GM12878 (cell line): Measurements from ENCODE around the gene IFNL1. TPM values are rescaled to one million over a fixed set of nuclear protein-coding genes. Genes with fewer than 3 reads are reported as not detected.

Experiments
- ATAC-seq: fragments of 200-7000 bp; cut with Tn5 transposase; 3 replicates; pipeline ENCODE4 v1.9.1; 2020; ENCODE audit warnings: mild to moderate bottlenecking, moderate library complexity
- BruUV-seq: library from RNA; stranded (reverse); fragments of 400-500 nt; replicated peaks from 2 replicates; lab custom pipeline; 2021; lab: Mats Ljungman, UMichigan
- CTCF ChIA-PET: fragments of 300-600 bp; sonication (Branson Sonifier 250); formaldehyde crosslinking; extraction: SDS; loops from one replicate; lab custom pipeline; 2021; ENCODE audit warnings: inconsistent platforms; lab: Yijun Ruan, JAX
- POLR2A ChIA-PET: fragments of 350-600 bp; formaldehyde crosslinking; extraction: SDS; loops from one replicate; lab custom pipeline; 2021; ENCODE audit warnings: inconsistent platforms; lab: Charles Lee
- RAD21 ChIA-PET: fragments of 300-600 bp; sonication (Branson Sonifier 250); formaldehyde crosslinking; loops from one replicate; lab custom pipeline; 2023; ENCODE audit warnings: antibody characterized with exemption; ENCODE audit not compliant: unreplicated experiment; lab: Charles Lee
- SMC1A ChIA-PET: fragments of 300-600 bp; sonication (Branson Sonifier 250); formaldehyde crosslinking; loops from one replicate; lab custom pipeline; 2023; ENCODE audit not compliant: unreplicated experiment, uncharacterized antibody; lab: Charles Lee
- DNase-seq: peaks from one replicate; pipeline ENCODE4 v3.0.0-alpha.2; 2011; ENCODE audit warnings: low read depth, low spot score
- FAIRE-seq: peaks from 3 replicates; lab custom pipeline; 2011; peaks lifted over from hg19 to GRCh38; lab: Jason Lieb, UNC
- H2AFZ ChIP-seq: 2 replicates; pipeline ENCODE4 v1.6.0; 2011; ENCODE audit warnings: low read depth, low read length, control low read depth; ENCODE audit not compliant: control insufficient read depth
- H3K27ac ChIP-seq: 2 replicates; pipeline ENCODE4 v1.5.1; 2011; ENCODE audit warnings: control low read depth; ENCODE audit not compliant: control insufficient read depth, insufficient read depth
- H3K27me3 ChIP-seq, 2 experiments: replicated peaks in 1 of 2; 2 replicates each; pipeline versions ENCODE4 v1.6.0 to v1.6.1; 2011; ENCODE audit warnings: low read length in 1 of 2; ENCODE audit not compliant: control insufficient read depth in 2 of 2, insufficient read depth in 2 of 2
- H3K36me3 ChIP-seq, 2 experiments: 2 replicates each; pipeline ENCODE4 v1.5.1; 2011; ENCODE audit warnings: low read length in 1 of 2; ENCODE audit not compliant: control insufficient read depth in 2 of 2, insufficient read depth in 2 of 2
- H3K4me1 ChIP-seq: 2 replicates; pipeline ENCODE4 v1.6.1; 2011; ENCODE audit warnings: mild to moderate bottlenecking, low read length, moderate library complexity, mixed read lengths; ENCODE audit not compliant: control insufficient read depth, insufficient read depth
- H3K4me2 ChIP-seq: 2 replicates; pipeline ENCODE4 v1.6.0; 2011; ENCODE audit warnings: control low read depth; ENCODE audit not compliant: control insufficient read depth, insufficient read depth
- H3K4me3 ChIP-seq: fragments of 200-600 bp; sonication (generic); 2 replicates; pipeline ENCODE4 v1.5.1; 2016
- H3K79me2 ChIP-seq: 2 replicates; pipeline ENCODE4 v1.6.0; 2011; ENCODE audit warnings: low read length; ENCODE audit not compliant: control insufficient read depth, insufficient read depth
- H3K9ac ChIP-seq: 2 replicates; pipeline ENCODE4 v1.8.0; 2011; ENCODE audit warnings: low read length, control low read depth, mixed read lengths; ENCODE audit not compliant: control insufficient read depth, insufficient read depth
- H3K9me3 ChIP-seq: replicated peaks from 3 replicates; pipeline ENCODE4 v1.5.1; 2011; ENCODE audit warnings: mild to moderate bottlenecking, low read length; ENCODE audit not compliant: control insufficient read depth, insufficient read depth
- H4K20me1 ChIP-seq: 2 replicates; pipeline ENCODE4 v1.6.0; 2011; ENCODE audit not compliant: control insufficient read depth, insufficient read depth
- EP300 ChIP-seq, 2 experiments: fragments of 150-350 bp in 1 of 2; IDR thresholded peaks; 2 replicates each; pipeline ENCODE4 v1.6.1; 2011 to 2012; ENCODE audit warnings: low read depth in 2 of 2, low read length in 2 of 2, borderline replicate concordance in 1 of 2, improper control_type of control experiment in 1 of 2, inconsistent platforms in 1 of 2; ENCODE audit not compliant: control insufficient read depth in 1 of 2
- NR2C2 ChIP-seq: IDR thresholded peaks from 2 replicates; pipeline ENCODE4 v1.6.1; 2011; ENCODE audit warnings: borderline replicate concordance, low read depth; ENCODE audit not compliant: control insufficient read depth, insufficient read length
- WGBS: methylation state at CpG from one replicate; pipeline ENCODE4 v1.1.6; 2016; ENCODE audit warnings: low lambda C conversion rate; ENCODE audit not compliant: insufficient replicate concordance, insufficient coverage; ENCODE audit errors: missing lambda C conversion rate; 5-methylcytosine and 5-hydroxymethylcytosine counted together
- in situ Hi-C: fragments of 300-500 bp; cut with MboI; formaldehyde crosslinking; loops from 9 replicates; pipeline ENCODE4 v1.14.3; 2018; ENCODE audit warnings: mixed read lengths
- intact Hi-C: fragments of 100-400 bp; cut with micrococcal nuclease; formaldehyde crosslinking; loops from one replicate; pipeline ENCODE4 v1.14.2; 2022; ENCODE audit not compliant: unreplicated experiment
- polyA plus RNA-seq, 11 experiments: library from polyadenylated mRNA; depleted of rRNA in 4 of 11; unstranded in 6 of 11; stranded (reverse) in 5 of 11; fragments of >200 nt; fragmentation: Nextera tagmentation in 4 of 11; fragmentation: Illumina TruSeq in 1 of 11; extraction: Ambion mirVana in 4 of 11; extraction: Trizol in 1 of 11; gene quantifications; 1 replicate in 1 of 11; 2 replicates in 10 of 11; pipeline versions ENCODE4 v1.2.1 to v1.2.3, GENCODE V29; 2011 to 2016; ENCODE audit warnings: inconsistent platforms in 2 of 11, missing spikeins in 2 of 11, low read depth in 1 of 11
- total RNA-seq, 4 experiments: library from RNA; depleted of rRNA in 3 of 4; stranded (reverse); fragments of >200 nt in 3 of 4; fragmentation: Illumina TruSeq in 1 of 4; extraction: Trizol in 1 of 4; gene quantifications; 2 replicates each; pipeline versions ENCODE4 v1.2.1 to v1.2.3, GENCODE V29; 2013 to 2021
- TF ChIP-seq, protein P1 (sequence below): IDR thresholded peaks from 2 replicates; pipeline ENCODE4 v1.6.1; 2011; ENCODE audit warnings: low read depth, low read length, improper control_type of control experiment, borderline replicate concordance
- TF ChIP-seq, protein P2 (sequence below): fragments of 450-650 bp; IDR thresholded peaks from 2 replicates; pipeline ENCODE4 v1.6.1; 2017; ENCODE audit warnings: low read depth, mild to moderate bottlenecking, moderate library complexity

The IFNL1 gene
- total and polyA plus RNA-seq, 10 of the 15 experiments (the other 5 are each of a cell fraction or from before 2014, with no cell fraction given): not detected

DNA sequence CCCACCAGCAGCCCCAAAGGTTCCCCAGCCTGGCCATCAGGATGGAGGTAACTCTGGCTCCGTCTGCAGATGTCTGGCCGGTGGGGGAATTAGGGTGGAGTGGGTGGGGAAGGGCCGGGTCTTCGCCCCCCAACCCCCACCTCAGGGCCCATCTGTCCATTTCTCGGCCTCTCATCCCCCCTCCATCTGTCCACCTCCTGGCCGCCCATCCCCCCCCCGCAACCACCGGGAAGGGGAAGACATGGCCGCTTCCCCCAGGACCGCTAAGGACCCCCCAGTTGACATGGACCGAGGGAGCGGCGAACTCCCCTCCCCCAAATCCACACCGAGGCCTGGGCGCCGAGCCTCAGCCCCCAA is 23.7 kb downstream of the IFNL1 start:
- intact Hi-C loops (no loop called here), in situ Hi-C loops (no loop called here)
- no peak for FAIRE-seq
- no peak overlapping the region for H2AFZ ChIP-seq
- no peaks in the 10 kb centered on the region; a peak in 1 of 4 replicates for H3K27me3 ChIP-seq
- BruUV-seq: no TSS peak
- CTCF ChIA-PET: no interaction called here
- WGBS: 60% methylated on average over 2 of the region's 16 CpGs
- RAD21 ChIA-PET: no interaction called here
- H3K79me2 ChIP-seq: no peaks in the 10 kb centered on the region
- H3K4me1 ChIP-seq: no peaks in the 10 kb centered on the region
- H3K27ac ChIP-seq: no peak overlapping the region
- POLR2A ChIA-PET: no interaction called here
- H3K4me3 ChIP-seq: 0 out of 2 replicates have a peak overlapping the region, but pooled peaks have one; percentile 32
- no peaks in the 10 kb centered on the region for H3K9me3 ChIP-seq
- DNase-seq: no peak
- SMC1A ChIA-PET: no interaction called here
- no peak for ATAC-seq
- H3K36me3 ChIP-seq: no peaks in the 10 kb centered on the region
- TF ChIP-seq NR2C2: no peak
- no peak for TF ChIP-seq EP300 (IDR thresholded peaks at IDR 0.05; ENCODE audit: borderline replicate concordance in 1 of 2, control insufficient read depth in 1 of 2, low read depth in 2 of 2, low read length in 2 of 2)
- TF ChIP-seq, protein P1, sequence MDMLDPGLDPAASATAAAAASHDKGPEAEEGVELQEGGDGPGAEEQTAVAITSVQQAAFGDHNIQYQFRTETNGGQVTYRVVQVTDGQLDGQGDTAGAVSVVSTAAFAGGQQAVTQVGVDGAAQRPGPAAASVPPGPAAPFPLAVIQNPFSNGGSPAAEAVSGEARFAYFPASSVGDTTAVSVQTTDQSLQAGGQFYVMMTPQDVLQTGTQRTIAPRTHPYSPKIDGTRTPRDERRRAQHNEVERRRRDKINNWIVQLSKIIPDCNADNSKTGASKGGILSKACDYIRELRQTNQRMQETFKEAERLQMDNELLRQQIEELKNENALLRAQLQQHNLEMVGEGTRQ: no peak
- TF ChIP-seq, protein P2, sequence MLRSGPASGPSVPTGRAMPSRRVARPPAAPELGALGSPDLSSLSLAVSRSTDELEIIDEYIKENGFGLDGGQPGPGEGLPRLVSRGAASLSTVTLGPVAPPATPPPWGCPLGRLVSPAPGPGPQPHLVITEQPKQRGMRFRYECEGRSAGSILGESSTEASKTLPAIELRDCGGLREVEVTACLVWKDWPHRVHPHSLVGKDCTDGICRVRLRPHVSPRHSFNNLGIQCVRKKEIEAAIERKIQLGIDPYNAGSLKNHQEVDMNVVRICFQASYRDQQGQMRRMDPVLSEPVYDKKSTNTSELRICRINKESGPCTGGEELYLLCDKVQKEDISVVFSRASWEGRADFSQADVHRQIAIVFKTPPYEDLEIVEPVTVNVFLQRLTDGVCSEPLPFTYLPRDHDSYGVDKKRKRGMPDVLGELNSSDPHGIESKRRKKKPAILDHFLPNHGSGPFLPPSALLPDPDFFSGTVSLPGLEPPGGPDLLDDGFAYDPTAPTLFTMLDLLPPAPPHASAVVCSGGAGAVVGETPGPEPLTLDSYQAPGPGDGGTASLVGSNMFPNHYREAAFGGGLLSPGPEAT: no peak
- peak overlapping the region; percentile 60 for H3K4me2 ChIP-seq
- no peaks in the 10 kb centered on the region for H4K20me1 ChIP-seq
- H3K9ac ChIP-seq: no peak overlapping the region
